Endothelial cell of umbilical vein (primary cell): ENCODE data around the gene CACTIN. TPM values are rescaled to one million over a fixed set of nuclear protein-coding genes. Genes with fewer than 3 reads are reported as not detected.

ENCODE experiments used
- BruUV-seq: library from RNA; stranded (reverse); fragments of 400-500 nt; replicated peaks from 2 replicates; lab custom pipeline; 2021; lab: Mats Ljungman, UMichigan
- CTCF ChIA-PET: fragments of 300-600, 350-600 bp; sonication (Branson Sonifier 250); formaldehyde crosslinking; loops from one replicate; lab custom pipeline; 2021; ENCODE audit warnings: antibody characterized with exemption, inconsistent platforms; lab: Charles Lee
- POLR2A ChIA-PET: fragments of 300-600, 350-600 bp; sonication (Branson Sonifier 250); formaldehyde crosslinking; loops from one replicate; lab custom pipeline; 2021; ENCODE audit warnings: antibody characterized with exemption, inconsistent platforms; lab: Charles Lee
- DNase-seq: peaks from one replicate; pipeline ENCODE4 v3.0.0-alpha.2; 2011; ENCODE audit warnings: low read depth, low spot score
- FAIRE-seq: peaks from 2 replicates; lab custom pipeline; 2011; peaks lifted over from hg19 to GRCh38; lab: Jason Lieb, UNC
- H2AFZ ChIP-seq: 2 replicates; pipeline ENCODE4 v1.6.0; 2012; ENCODE audit warnings: low read depth, low read length, control low read depth, inconsistent platforms
- H3K27ac ChIP-seq: 2 replicates; pipeline ENCODE4 v1.5.1; 2011; ENCODE audit warnings: low read depth, mild to moderate bottlenecking, control low read depth, low read length, moderate library complexity; ENCODE audit not compliant: insufficient read depth
- H3K27me3 ChIP-seq, 2 experiments: 2 replicates each; pipeline versions ENCODE4 v1.6.0 to v1.6.1; 2011; ENCODE audit warnings: low read length in 2 of 2, mixed read lengths in 1 of 2; ENCODE audit not compliant: control insufficient read depth in 2 of 2, insufficient read depth in 2 of 2
- H3K36me3 ChIP-seq, 2 experiments: 2 replicates in 1 of 2; 3 replicates in 1 of 2; pipeline ENCODE4 v1.5.1; 2011; ENCODE audit warnings: low read length in 2 of 2, mild to moderate bottlenecking in 1 of 2, moderate library complexity in 1 of 2; ENCODE audit not compliant: control insufficient read depth in 2 of 2, insufficient read depth in 2 of 2; ENCODE audit errors: extremely low read depth in 1 of 2
- H3K4me1 ChIP-seq: 3 replicates; pipeline ENCODE4 v1.5.1; 2011; ENCODE audit warnings: mild to moderate bottlenecking, low read length; ENCODE audit not compliant: control insufficient read depth, insufficient read depth; ENCODE audit errors: extremely low read depth
- H3K4me2 ChIP-seq: 2 replicates; pipeline ENCODE4 v1.6.1; 2011; ENCODE audit warnings: low read length, control low read depth, mixed read lengths; ENCODE audit not compliant: insufficient read depth
- H3K4me3 ChIP-seq, 3 experiments: fragments of 200-600 bp in 1 of 3; sonication (generic), shearing (Covaris generic) in 1 of 3; replicated peaks in 1 of 3; 2 replicates each; pipeline ENCODE4 v1.5.1; 2011 to 2016; ENCODE audit warnings: control low read depth in 3 of 3, low read length in 3 of 3, mild to moderate bottlenecking in 2 of 3, inconsistent platforms in 1 of 3, low read depth in 1 of 3, moderate library complexity in 1 of 3; ENCODE audit not compliant: insufficient read depth in 1 of 3
- H3K79me2 ChIP-seq: 2 replicates; pipeline ENCODE4 v1.6.0; 2012; ENCODE audit warnings: low read length, inconsistent platforms; ENCODE audit not compliant: control insufficient read depth, insufficient read depth
- H3K9ac ChIP-seq: replicated peaks from 2 replicates; pipeline ENCODE3; 2011; ENCODE audit warnings: low read length, control low read depth; ENCODE audit not compliant: insufficient read depth; ENCODE audit errors: extremely low read depth
- H3K9me1 ChIP-seq: replicated peaks from 3 replicates; pipeline ENCODE4 v1.6.0; 2011; ENCODE audit warnings: mild to moderate bottlenecking, low read length; ENCODE audit not compliant: control insufficient read depth, insufficient read depth; ENCODE audit errors: extremely low read depth
- H3K9me3 ChIP-seq: replicated peaks from 2 replicates; pipeline ENCODE4 v1.5.1; 2012; ENCODE audit warnings: low read length, inconsistent platforms; ENCODE audit not compliant: control insufficient read depth, insufficient read depth
- H4K20me1 ChIP-seq: replicated peaks from 2 replicates; pipeline ENCODE3; 2011; ENCODE audit warnings: mild to moderate bottlenecking, low read length; ENCODE audit not compliant: control insufficient read depth, insufficient read depth; ENCODE audit errors: extremely low read depth
- CTCF ChIP-seq, 2 donors: IDR thresholded peaks; 1 replicate in 1 of 2; 2 replicates in 1 of 2; pipeline ENCODE4 v1.5.1; 2011; ENCODE audit warnings: low read length in 2 of 2, mild to moderate bottlenecking in 2 of 2, moderate library complexity in 2 of 2, control low read depth in 1 of 2, inconsistent platforms in 1 of 2, low read depth in 1 of 2; ENCODE audit not compliant: insufficient read depth in 1 of 2; ENCODE audit errors: extremely low read depth in 1 of 2
- EZH2 ChIP-seq: IDR thresholded peaks from 2 replicates; pipeline ENCODE4 v1.6.1; 2012; ENCODE audit warnings: borderline replicate concordance, low read depth, mild to moderate bottlenecking, moderate library complexity, low read length, inconsistent platforms; ENCODE audit not compliant: severe bottlenecking
- FOS ChIP-seq: IDR thresholded peaks from 2 replicates; pipeline ENCODE4 v1.6.1; 2011; ENCODE audit warnings: mild to moderate bottlenecking, low read length, moderate library complexity, borderline replicate concordance; ENCODE audit not compliant: insufficient read depth
- GATA2 ChIP-seq: IDR thresholded peaks from 2 replicates; pipeline ENCODE4 v1.7.0; 2011; ENCODE audit warnings: low read depth, mild to moderate bottlenecking, moderate library complexity, mixed read lengths, low read length; ENCODE audit not compliant: insufficient read length, insufficient read depth
- JUN ChIP-seq: IDR thresholded peaks from 2 replicates; pipeline ENCODE4 v1.6.1; 2011; ENCODE audit warnings: borderline replicate concordance, low read depth; ENCODE audit not compliant: insufficient read length, insufficient read depth
- MAX ChIP-seq: IDR thresholded peaks from 2 replicates; pipeline ENCODE4 v1.6.1; 2011; ENCODE audit not compliant: insufficient read depth, insufficient read length
- MYC ChIP-seq: IDR thresholded peaks from one replicate; pipeline ENCODE4 v1.6.1; 2011; ENCODE audit warnings: mild to moderate bottlenecking, low read depth, low read length
- POLR2A ChIP-seq: IDR thresholded peaks from 2 replicates; pipeline ENCODE4 v1.6.1; 2012; ENCODE audit warnings: low read depth, mild to moderate bottlenecking, control low read depth, low read length
- POLR2AphosphoS5 ChIP-seq: IDR thresholded peaks from 2 replicates; pipeline ENCODE4 v1.6.1; 2012; ENCODE audit warnings: low read depth, mild to moderate bottlenecking, control low read depth, low read length, moderate library complexity; ENCODE audit not compliant: insufficient read depth
- dilution Hi-C: fragments of 300-500 bp; cut with MboI; formaldehyde crosslinking; loops from one replicate; pipeline ENCODE4 v1.15.0; 2019; ENCODE audit warnings: low sequenced_read_pairs; ENCODE audit not compliant: extremely low pct_ligation_motif_present
- intact Hi-C: fragments of 100-400 bp; cut with micrococcal nuclease; formaldehyde crosslinking; loops from one replicate; pipeline ENCODE4 v1.10.0; 2022
- polyA plus RNA-seq, 4 experiments: library from polyadenylated mRNA; depleted of rRNA in 3 of 4; stranded (reverse) in 3 of 4; unstranded in 1 of 4; fragments of >200 nt; gene quantifications; 2 replicates each; pipeline versions ENCODE4 v1.2.1 to v1.2.3, GENCODE V29; 2011 to 2012; ENCODE audit warnings: missing spikeins in 1 of 4
- total RNA-seq: library from RNA; stranded (reverse); gene quantifications from 2 replicates; pipeline ENCODE4 v1.2.3, GENCODE V29; 2021

The CACTIN gene
- total and polyA plus RNA-seq, 2 donors (not counting 3 experiments of a cell fraction or from before 2014, with no cell fraction given): 29.7 to 36.1 TPM

GRCh38 chr19:3646336-3647092 is 19.9 kb upstream of the CACTIN start:
- H3K79me2 ChIP-seq: no peaks in the 10 kb centered on the region
- no peak for FAIRE-seq
- no peaks in the 10 kb centered on the region for H3K4me1 ChIP-seq
- intact Hi-C loops: no loop called here
- no peak overlapping the region for H2AFZ ChIP-seq
- H3K9me1 ChIP-seq: no peaks in the 10 kb centered on the region
- no TSS peak for BruUV-seq
- no peaks in the 10 kb centered on the region for H3K27me3 ChIP-seq
- no peak overlapping the region for H3K9ac ChIP-seq
- no peaks in the 10 kb centered on the region for H3K9me3 ChIP-seq
- dilution Hi-C loops: no loop called here
- POLR2A ChIA-PET: no interaction called here
- CTCF ChIA-PET: no interaction called here
- no peaks in the 10 kb centered on the region for H4K20me1 ChIP-seq
- no peak for DNase-seq
- H3K36me3 ChIP-seq: peaks cover 0 to 52% of the 10 kb centered on the region in 2 experiments
- no peak overlapping the region for H3K4me3 ChIP-seq
- H3K4me2 ChIP-seq: no peak overlapping the region
- TF ChIP-seq MYC (no peak), EZH2 (no peak), CTCF (IDR thresholded peaks at IDR 0.05; ENCODE audit: extremely low read depth in 1 of 2, insufficient read depth in 1 of 2, low read depth in 1 of 2, low read length in 2 of 2) (no peak), JUN (no peak), GATA2 (no peak), FOS (no peak), MAX (no peak), POLR2AphosphoS5 (no peak), POLR2A (no peak)
- no peak overlapping the region for H3K27ac ChIP-seq
